GM12878 (cell line): ENCODE measurements around the gene AGRN. TPM values are rescaled to one million over a fixed set of nuclear protein-coding genes. Genes with fewer than 3 reads are reported as not detected.
"Not testable (repeated sequence)": the region's sequence is repeated elsewhere in the genome, so short reads cannot be mapped to it uniquely, and the experiment has no call there.

Source experiments
- ATAC-seq: fragments of 200-7000 bp; cut with Tn5 transposase; 3 replicates; pipeline ENCODE4 v1.9.1; 2020; ENCODE audit warnings: mild to moderate bottlenecking, moderate library complexity
- BruUV-seq: library from RNA; stranded (reverse); fragments of 400-500 nt; replicated peaks from 2 replicates; lab custom pipeline; 2021; lab: Mats Ljungman, UMichigan
- CTCF ChIA-PET: fragments of 300-600 bp; sonication (Branson Sonifier 250); formaldehyde crosslinking; extraction: SDS; loops from one replicate; lab custom pipeline; 2021; ENCODE audit warnings: inconsistent platforms; lab: Yijun Ruan, JAX
- POLR2A ChIA-PET: fragments of 350-600 bp; formaldehyde crosslinking; extraction: SDS; loops from one replicate; lab custom pipeline; 2021; ENCODE audit warnings: inconsistent platforms; lab: Charles Lee
- RAD21 ChIA-PET: fragments of 300-600 bp; sonication (Branson Sonifier 250); formaldehyde crosslinking; loops from one replicate; lab custom pipeline; 2023; ENCODE audit warnings: antibody characterized with exemption; ENCODE audit not compliant: unreplicated experiment; lab: Charles Lee
- SMC1A ChIA-PET: fragments of 300-600 bp; sonication (Branson Sonifier 250); formaldehyde crosslinking; loops from one replicate; lab custom pipeline; 2023; ENCODE audit not compliant: unreplicated experiment, uncharacterized antibody; lab: Charles Lee
- DNase-seq: peaks from one replicate; pipeline ENCODE4 v3.0.0-alpha.2; 2011; ENCODE audit warnings: low read depth, low spot score
- FAIRE-seq: peaks from 3 replicates; lab custom pipeline; 2011; peaks lifted over from hg19 to GRCh38; lab: Jason Lieb, UNC
- H2AFZ ChIP-seq: 2 replicates; pipeline ENCODE4 v1.6.0; 2011; ENCODE audit warnings: low read depth, low read length, control low read depth; ENCODE audit not compliant: control insufficient read depth
- H3K27ac ChIP-seq: 2 replicates; pipeline ENCODE4 v1.5.1; 2011; ENCODE audit warnings: control low read depth; ENCODE audit not compliant: control insufficient read depth, insufficient read depth
- H3K27me3 ChIP-seq, 2 experiments: replicated peaks in 1 of 2; 2 replicates each; pipeline versions ENCODE4 v1.6.0 to v1.6.1; 2011; ENCODE audit warnings: low read length in 1 of 2; ENCODE audit not compliant: control insufficient read depth in 2 of 2, insufficient read depth in 2 of 2
- H3K36me3 ChIP-seq, 2 experiments: 2 replicates each; pipeline ENCODE4 v1.5.1; 2011; ENCODE audit warnings: low read length in 1 of 2; ENCODE audit not compliant: control insufficient read depth in 2 of 2, insufficient read depth in 2 of 2
- H3K4me1 ChIP-seq: 2 replicates; pipeline ENCODE4 v1.6.1; 2011; ENCODE audit warnings: mild to moderate bottlenecking, low read length, moderate library complexity, mixed read lengths; ENCODE audit not compliant: control insufficient read depth, insufficient read depth
- H3K4me2 ChIP-seq: 2 replicates; pipeline ENCODE4 v1.6.0; 2011; ENCODE audit warnings: control low read depth; ENCODE audit not compliant: control insufficient read depth, insufficient read depth
- H3K4me3 ChIP-seq: fragments of 200-600 bp; sonication (generic); 2 replicates; pipeline ENCODE4 v1.5.1; 2016
- H3K79me2 ChIP-seq: 2 replicates; pipeline ENCODE4 v1.6.0; 2011; ENCODE audit warnings: low read length; ENCODE audit not compliant: control insufficient read depth, insufficient read depth
- H3K9ac ChIP-seq: 2 replicates; pipeline ENCODE4 v1.8.0; 2011; ENCODE audit warnings: low read length, control low read depth, mixed read lengths; ENCODE audit not compliant: control insufficient read depth, insufficient read depth
- H3K9me3 ChIP-seq: replicated peaks from 3 replicates; pipeline ENCODE4 v1.5.1; 2011; ENCODE audit warnings: mild to moderate bottlenecking, low read length; ENCODE audit not compliant: control insufficient read depth, insufficient read depth
- H4K20me1 ChIP-seq: 2 replicates; pipeline ENCODE4 v1.6.0; 2011; ENCODE audit not compliant: control insufficient read depth, insufficient read depth
- BHLHE40 ChIP-seq, 2 experiments: fragments of 450-650 bp in 1 of 2; IDR thresholded peaks; 2 replicates each; pipeline ENCODE4 v1.6.1; 2011 to 2017; ENCODE audit warnings: low read depth in 2 of 2, borderline replicate concordance in 1 of 2, improper control_type of control experiment in 1 of 2, low read length in 1 of 2, mild to moderate bottlenecking in 1 of 2
- PBX3 ChIP-seq: IDR thresholded peaks from 2 replicates; pipeline ENCODE4 v1.6.1; 2011; ENCODE audit warnings: mild to moderate bottlenecking, low read depth, low read length, moderate library complexity; ENCODE audit not compliant: insufficient replicate concordance
- RAD51 ChIP-seq: fragments of 450-650 bp; IDR thresholded peaks from 2 replicates; pipeline ENCODE4 v1.6.1; 2016; ENCODE audit warnings: moderate library complexity, mild to moderate bottlenecking, inconsistent platforms
- YBX1 ChIP-seq: fragments of 450-650 bp; IDR thresholded peaks from 2 replicates; pipeline ENCODE4 v1.6.1; 2016; ENCODE audit warnings: antibody characterized with exemption
- WGBS: methylation state at CpG from one replicate; pipeline ENCODE4 v1.1.6; 2016; ENCODE audit warnings: low lambda C conversion rate; ENCODE audit not compliant: insufficient replicate concordance, insufficient coverage; ENCODE audit errors: missing lambda C conversion rate; 5-methylcytosine and 5-hydroxymethylcytosine counted together
- in situ Hi-C: fragments of 300-500 bp; cut with MboI; formaldehyde crosslinking; loops from 9 replicates; pipeline ENCODE4 v1.14.3; 2018; ENCODE audit warnings: mixed read lengths
- intact Hi-C: fragments of 100-400 bp; cut with micrococcal nuclease; formaldehyde crosslinking; loops from one replicate; pipeline ENCODE4 v1.14.2; 2022; ENCODE audit not compliant: unreplicated experiment
- polyA plus RNA-seq, 11 experiments: library from polyadenylated mRNA; depleted of rRNA in 4 of 11; unstranded in 6 of 11; stranded (reverse) in 5 of 11; fragments of >200 nt; fragmentation: Nextera tagmentation in 4 of 11; fragmentation: Illumina TruSeq in 1 of 11; extraction: Ambion mirVana in 4 of 11; extraction: Trizol in 1 of 11; gene quantifications; 1 replicate in 1 of 11; 2 replicates in 10 of 11; pipeline versions ENCODE4 v1.2.1 to v1.2.3, GENCODE V29; 2011 to 2016; ENCODE audit warnings: inconsistent platforms in 2 of 11, missing spikeins in 2 of 11, low read depth in 1 of 11
- total RNA-seq, 4 experiments: library from RNA; depleted of rRNA in 3 of 4; stranded (reverse); fragments of >200 nt in 3 of 4; fragmentation: Illumina TruSeq in 1 of 4; extraction: Trizol in 1 of 4; gene quantifications; 2 replicates each; pipeline versions ENCODE4 v1.2.1 to v1.2.3, GENCODE V29; 2013 to 2021
- TF ChIP-seq, protein P1 (sequence below): fragments of 450-650 bp; IDR thresholded peaks from 2 replicates; pipeline ENCODE4 v1.6.1; 2016; ENCODE audit warnings: mild to moderate bottlenecking, moderate library complexity, borderline replicate concordance
- TF ChIP-seq, protein P2 (sequence below): fragments of 450-650 bp; IDR thresholded peaks from 2 replicates; pipeline ENCODE4 v1.6.1; 2016; ENCODE audit warnings: mild to moderate bottlenecking

AGRN gene
- total and polyA plus RNA-seq, 10 of the 15 experiments (the other 5 are each of a cell fraction or from before 2014, with no cell fraction given), result 0.02 to 41.8 (median 4.1) TPM

DNA sequence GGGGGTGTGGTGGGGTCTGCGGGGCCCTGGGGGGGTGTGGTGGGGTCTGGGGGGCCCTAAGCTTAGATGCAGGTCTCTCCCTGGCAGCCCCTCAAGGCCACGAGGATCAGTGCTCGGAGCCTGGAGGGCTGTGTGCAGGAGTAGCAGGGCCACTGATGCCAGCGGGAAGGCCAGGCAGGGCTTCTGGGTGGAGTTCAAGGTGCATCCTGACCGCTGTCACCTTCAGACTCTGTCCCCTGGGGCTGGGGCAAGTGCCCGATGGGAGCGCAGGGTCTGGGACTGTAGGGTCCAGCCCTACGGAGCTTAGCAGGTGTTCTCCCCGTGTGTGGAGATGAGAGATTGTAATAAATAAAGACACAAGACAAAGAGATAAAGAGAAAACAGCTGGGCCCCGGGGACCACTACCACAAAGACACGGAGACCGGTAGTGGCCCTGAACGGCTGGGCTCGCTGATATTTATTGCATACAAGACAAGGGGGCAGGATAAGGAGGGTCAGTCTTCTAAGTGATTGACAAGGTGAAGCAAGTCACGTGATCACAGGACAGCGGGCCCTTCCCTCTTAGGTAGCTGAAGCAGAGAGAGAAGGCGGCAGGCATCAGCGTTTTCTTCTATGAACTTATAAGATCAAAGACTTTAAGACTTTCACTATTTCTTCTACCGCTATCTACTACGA lies 45.5 kb downstream of the AGRN start:
- ChIA-PET POLR2A (interaction anchor here (0.7 kb wide), 1 partner anchor 32 kb away, joined by 3 read pairs; no protein-coding TSS in a partner anchor), CTCF (interaction anchor here (2.3 to 8.7 kb wide), 3 partner anchors 33 to 84 kb away, joined by 12 to 83 read pairs (median 71); partner anchors contain the start of gene PERM1), SMC1A (interaction anchor here (1.7 kb wide), 1 partner anchor 80 kb away, joined by 4 read pairs; no protein-coding TSS in a partner anchor), RAD21 (interaction anchor here (1.3 kb wide), 1 partner anchor 56 kb away, joined by 3 read pairs; no protein-coding TSS in a partner anchor)
- Histone ChIP-seq H3K4me3 (no peak overlapping the region), H4K20me1 (no peaks in the 10 kb centered on the region), H3K9me3 (no peaks in the 10 kb centered on the region), H3K27ac (no peak overlapping the region), H3K79me2 (no peaks in the 10 kb centered on the region), H2AFZ (no peak overlapping the region), H3K4me1 (peaks cover 25% of the 10 kb centered on the region), H3K9ac (no peak overlapping the region), H3K36me3 (no peaks in the 10 kb centered on the region), H3K27me3 (no peaks in the 10 kb centered on the region), H3K4me2 (no peak overlapping the region)
- TF ChIP-seq, protein P1, sequence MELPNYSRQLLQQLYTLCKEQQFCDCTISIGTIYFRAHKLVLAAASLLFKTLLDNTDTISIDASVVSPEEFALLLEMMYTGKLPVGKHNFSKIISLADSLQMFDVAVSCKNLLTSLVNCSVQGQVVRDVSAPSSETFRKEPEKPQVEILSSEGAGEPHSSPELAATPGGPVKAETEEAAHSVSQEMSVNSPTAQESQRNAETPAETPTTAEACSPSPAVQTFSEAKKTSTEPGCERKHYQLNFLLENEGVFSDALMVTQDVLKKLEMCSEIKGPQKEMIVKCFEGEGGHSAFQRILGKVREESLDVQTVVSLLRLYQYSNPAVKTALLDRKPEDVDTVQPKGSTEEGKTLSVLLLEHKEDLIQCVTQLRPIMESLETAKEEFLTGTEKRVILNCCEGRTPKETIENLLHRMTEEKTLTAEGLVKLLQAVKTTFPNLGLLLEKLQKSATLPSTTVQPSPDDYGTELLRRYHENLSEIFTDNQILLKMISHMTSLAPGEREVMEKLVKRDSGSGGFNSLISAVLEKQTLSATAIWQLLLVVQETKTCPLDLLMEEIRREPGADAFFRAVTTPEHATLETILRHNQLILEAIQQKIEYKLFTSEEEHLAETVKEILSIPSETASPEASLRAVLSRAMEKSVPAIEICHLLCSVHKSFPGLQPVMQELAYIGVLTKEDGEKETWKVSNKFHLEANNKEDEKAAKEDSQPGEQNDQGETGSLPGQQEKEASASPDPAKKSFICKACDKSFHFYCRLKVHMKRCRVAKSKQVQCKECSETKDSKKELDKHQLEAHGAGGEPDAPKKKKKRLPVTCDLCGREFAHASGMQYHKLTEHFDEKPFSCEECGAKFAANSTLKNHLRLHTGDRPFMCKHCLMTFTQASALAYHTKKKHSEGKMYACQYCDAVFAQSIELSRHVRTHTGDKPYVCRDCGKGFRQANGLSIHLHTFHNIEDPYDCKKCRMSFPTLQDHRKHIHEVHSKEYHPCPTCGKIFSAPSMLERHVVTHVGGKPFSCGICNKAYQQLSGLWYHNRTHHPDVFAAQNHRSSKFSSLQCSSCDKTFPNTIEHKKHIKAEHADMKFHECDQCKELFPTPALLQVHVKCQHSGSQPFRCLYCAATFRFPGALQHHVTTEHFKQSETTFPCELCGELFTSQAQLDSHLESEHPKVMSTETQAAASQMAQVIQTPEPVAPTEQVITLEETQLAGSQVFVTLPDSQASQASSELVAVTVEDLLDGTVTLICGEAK, result no peak
- peak in 1 of 2 experiments; percentile 61; a peak in 2 of 4 replicates for TF ChIP-seq BHLHE40 (IDR thresholded peaks at IDR 0.05; ENCODE audit: borderline replicate concordance in 1 of 2, low read depth in 2 of 2, low read length in 1 of 2)
- TF ChIP-seq, protein P2, sequence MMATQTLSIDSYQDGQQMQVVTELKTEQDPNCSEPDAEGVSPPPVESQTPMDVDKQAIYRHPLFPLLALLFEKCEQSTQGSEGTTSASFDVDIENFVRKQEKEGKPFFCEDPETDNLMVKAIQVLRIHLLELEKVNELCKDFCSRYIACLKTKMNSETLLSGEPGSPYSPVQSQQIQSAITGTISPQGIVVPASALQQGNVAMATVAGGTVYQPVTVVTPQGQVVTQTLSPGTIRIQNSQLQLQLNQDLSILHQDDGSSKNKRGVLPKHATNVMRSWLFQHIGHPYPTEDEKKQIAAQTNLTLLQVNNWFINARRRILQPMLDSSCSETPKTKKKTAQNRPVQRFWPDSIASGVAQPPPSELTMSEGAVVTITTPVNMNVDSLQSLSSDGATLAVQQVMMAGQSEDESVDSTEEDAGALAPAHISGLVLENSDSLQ, result peak; percentile 83
- TF ChIP-seq PBX3, result peak; percentile 56
- TF ChIP-seq YBX1, result no peak
- TF ChIP-seq RAD51, result peak; percentile 95
- in situ Hi-C loops, result no loop called here
- 30% methylated on average over 19 of the region's 20 CpGs for WGBS
- DNase-seq (no peak), ATAC-seq (no peak), FAIRE-seq (peak; percentile 35)
- intact Hi-C loops, result loop anchor here (10.0 kb wide), 1 partner anchor 161 kb away; no protein-coding TSS in a partner anchor
- BruUV-seq, result no TSS peak

- CTCF ChIA-PET, result interaction anchor here (5.7 to 8.7 kb wide), 2 partner anchors 34 to 81 kb away, joined by 71 to 83 read pairs; no protein-coding TSS in a partner anchor
- in situ Hi-C loops, FAIRE-seq, H3K27me3 ChIP-seq, H4K20me1 ChIP-seq, H3K4me2 ChIP-seq, RAD21 ChIA-PET, H3K27ac ChIP-seq, H3K36me3 ChIP-seq, H2AFZ ChIP-seq, ATAC-seq, H3K9ac ChIP-seq, H3K9me3 ChIP-seq, DNase-seq, H3K79me2 ChIP-seq, H3K4me3 ChIP-seq: not testable (repeated sequence)
- WGBS, result 70% methylated on average over 11 of the region's 11 CpGs
- POLR2A ChIA-PET, result interaction anchor here (1.1 kb wide), 1 partner anchor 57 kb away, joined by 4 read pairs; no protein-coding TSS in a partner anchor
- TSS peak; percentile 93 for BruUV-seq
- SMC1A ChIA-PET, result interaction anchor here (1.7 kb wide), 1 partner anchor 80 kb away, joined by 4 read pairs; no protein-coding TSS in a partner anchor
- intact Hi-C loops, result loop anchor here (10.0 kb wide), 1 partner anchor 161 kb away; no protein-coding TSS in a partner anchor
- H3K4me1 ChIP-seq, result peaks cover 29% of the 10 kb centered on the region
Observed at GRCh38 chr1:1065940-1066304, 46.0 kb downstream of the AGRN start.
